Lower leg skin (tissue), 3 donors: ENCODE measurements around the gene CD38.

Experiments used
- CTCF ChIP-seq, 3 donors: fragments of 450-650 bp; IDR thresholded peaks; one replicate each; pipeline ENCODE4 v1.5.1; 2016; ENCODE audit warnings: antibody characterized with exemption in 3 of 3, mild to moderate bottlenecking in 3 of 3, moderate library complexity in 2 of 3
- POLR2A ChIP-seq, 2 donors: fragments of 450-650 bp; IDR thresholded peaks; one replicate each; pipeline ENCODE4 v1.6.1; 2016 to 2017; ENCODE audit warnings: antibody characterized with exemption in 2 of 2, mild to moderate bottlenecking in 1 of 2, moderate library complexity in 1 of 2

GRCh38 chr4:15851969-15852368 lies 73.8 kb downstream of the CD38 start:
- no peak for TF ChIP-seq CTCF (IDR thresholded peaks at IDR 0.05)
- TF ChIP-seq POLR2A (IDR thresholded peaks at IDR 0.05): no peak
